ENCODE measurements around the gene SPEF1. TPM values are rescaled to one million over a fixed set of nuclear protein-coding genes. Genes with fewer than 3 reads are reported as not detected.
"Not testable (repeated sequence)": the region's sequence is repeated elsewhere in the genome, so short reads cannot be mapped to it uniquely, and the experiment has no call there.

SPEF1 gene, protein sequence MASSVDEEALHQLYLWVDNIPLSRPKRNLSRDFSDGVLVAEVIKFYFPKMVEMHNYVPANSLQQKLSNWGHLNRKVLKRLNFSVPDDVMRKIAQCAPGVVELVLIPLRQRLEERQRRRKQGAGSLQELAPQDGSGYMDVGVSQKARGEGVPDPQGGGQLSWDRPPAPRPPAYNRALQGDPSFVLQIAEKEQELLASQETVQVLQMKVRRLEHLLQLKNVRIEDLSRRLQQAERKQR
- polyA plus RNA-seq (2013, experiment 1 of 2): 0.07 TPM
- polyA plus RNA-seq (2013, experiment 2 of 2): 0.07 TPM

GRCh38 chr20:3781153-3781910 lies at the start of gene SPEF1:
Gene SPEF1 (minus strand): TSS chr20:3781448. CDS start chr20:3781287, 161 bp downstream.
- H2AK5ac ChIP-seq (ENCODE audit: low read length, severe bottlenecking): no peak within 1 kb of the TSS
- peak within 1 kb of the TSS; percentile 60 for H3K9ac ChIP-seq (ENCODE audit: low read length)
- no peak within 1 kb of the TSS for H2BK5ac ChIP-seq (ENCODE audit: low read depth, low read length, poor library complexity, severe bottlenecking)
- H3K4me3 ChIP-seq (ENCODE audit: insufficient read depth in 1 of 2, low read depth in 1 of 2, low read length in 2 of 2): peak within 1 kb of the TSS; percentile 56 to 67
- no peak within 1 kb of the TSS for H3K4ac ChIP-seq (ENCODE audit: low read depth in 1 of 2, low read length in 2 of 2)
- H3K4me1 ChIP-seq (ENCODE audit: control insufficient read depth, insufficient read depth, low read depth, low read length): peaks cover 50% of the 10 kb centered on the region
- H2AFZ ChIP-seq (ENCODE audit: low read depth, low read length): peak within 1 kb of the TSS; percentile 55
- 15% methylated on average over 28 of the region's 28 CpGs for WGBS
- peaks cover 18% of the 10 kb centered on the region for H3K79me1 ChIP-seq (replicated peaks; ENCODE audit: low read length, poor library complexity, severe bottlenecking)
- no peak within 1 kb of the TSS for H3K18ac ChIP-seq (ENCODE audit: low read depth in 1 of 2, low read length in 2 of 2)
- H3K27ac ChIP-seq (ENCODE audit: low read length, poor library complexity, severe bottlenecking): no peak within 1 kb of the TSS
- no peak within 1 kb of the TSS for H3K14ac ChIP-seq (ENCODE audit: low read length in 2 of 2)
- H2BK15ac ChIP-seq (ENCODE audit: low read depth, poor library complexity, severe bottlenecking): peak within 1 kb of the TSS; percentile 46
- H4K8ac ChIP-seq (ENCODE audit: low read length): peak within 1 kb of the TSS; percentile 62
- peak; percentile 95 for DNase-seq
- H4K91ac ChIP-seq (ENCODE audit: low read length): no peak within 1 kb of the TSS
- no peaks in the 10 kb centered on the region for H3K9me3 ChIP-seq (ENCODE audit: control insufficient read depth, low read length)
- H3K27me3 ChIP-seq (ENCODE audit: control insufficient read depth in 1 of 2, insufficient read depth in 1 of 2, low read length in 2 of 2): peaks cover 0 to 13% of the 10 kb centered on the region in 2 experiments
- no peak within 1 kb of the TSS for H3K23ac ChIP-seq (ENCODE audit: low read length in 2 of 2)
- no peak within 1 kb of the TSS for H2BK120ac ChIP-seq (ENCODE audit: low read depth, low read length)
- H2BK12ac ChIP-seq (ENCODE audit: low read length in 2 of 2): no peak within 1 kb of the TSS
- H3K4me2 ChIP-seq (ENCODE audit: low read length, poor library complexity, severe bottlenecking): peak within 1 kb of the TSS; percentile 89
- H3K36me3 ChIP-seq (ENCODE audit: control insufficient read depth in 1 of 2, insufficient read depth in 2 of 2, low read depth in 1 of 2, low read length in 2 of 2): peaks cover 23 to 29% of the 10 kb centered on the region in 2 experiments

DNA sequence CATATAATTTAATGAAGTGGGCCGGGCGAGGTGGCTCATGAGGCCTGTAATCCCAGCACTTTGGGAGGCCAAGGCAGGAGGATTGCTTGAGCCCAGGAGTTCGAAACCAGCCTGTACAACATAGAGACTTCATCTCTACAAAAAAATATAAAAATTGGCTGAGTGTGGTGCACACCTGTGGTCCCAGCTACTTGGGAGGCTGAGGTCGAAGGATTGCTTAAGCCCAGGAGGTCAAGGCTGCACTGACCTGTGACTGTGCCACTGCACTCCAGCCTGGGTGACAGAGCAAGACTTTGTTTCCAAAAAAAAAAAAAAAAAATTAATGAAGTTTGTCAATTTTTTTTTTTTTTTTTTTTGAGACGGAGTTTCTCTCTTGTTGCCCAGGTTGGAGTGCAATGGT lies 48.6 kb upstream of the SPEF1 start:
- H3K4me3 ChIP-seq (ENCODE audit: insufficient read depth in 1 of 2, low read depth in 1 of 2, low read length in 2 of 2); H3K18ac ChIP-seq (ENCODE audit: low read depth in 1 of 2, low read length in 2 of 2); H3K23ac ChIP-seq (ENCODE audit: low read length in 2 of 2); H3K4me1 ChIP-seq (ENCODE audit: control insufficient read depth, insufficient read depth, low read depth, low read length); H2AK5ac ChIP-seq (ENCODE audit: low read length, severe bottlenecking); H3K14ac ChIP-seq (ENCODE audit: low read length in 2 of 2); H3K4ac ChIP-seq (ENCODE audit: low read depth in 1 of 2, low read length in 2 of 2); H3K4me2 ChIP-seq (ENCODE audit: low read length, poor library complexity, severe bottlenecking); H2BK120ac ChIP-seq (ENCODE audit: low read depth, low read length); H2AFZ ChIP-seq (ENCODE audit: low read depth, low read length); H3K27ac ChIP-seq (ENCODE audit: low read length, poor library complexity, severe bottlenecking); H3K27me3 ChIP-seq (ENCODE audit: control insufficient read depth in 1 of 2, insufficient read depth in 1 of 2, low read length in 2 of 2); H2BK5ac ChIP-seq (ENCODE audit: low read depth, low read length, poor library complexity, severe bottlenecking); H4K8ac ChIP-seq (ENCODE audit: low read length); H2BK12ac ChIP-seq (ENCODE audit: low read length in 2 of 2); H4K91ac ChIP-seq (ENCODE audit: low read length); H3K9ac ChIP-seq (ENCODE audit: low read length); H2BK15ac ChIP-seq (ENCODE audit: low read depth, poor library complexity, severe bottlenecking); H3K9me3 ChIP-seq (ENCODE audit: control insufficient read depth, low read length); H3K79me1 ChIP-seq (replicated peaks; ENCODE audit: low read length, poor library complexity, severe bottlenecking); DNase-seq: not testable (repeated sequence)
- WGBS: 87% methylated on average over 2 of the region's 5 CpGs
- H3K36me3 ChIP-seq (ENCODE audit: control insufficient read depth in 1 of 2, insufficient read depth in 2 of 2, low read depth in 1 of 2, low read length in 2 of 2): peaks cover 24 to 34% of the 10 kb centered on the region in 2 experiments

DNA sequence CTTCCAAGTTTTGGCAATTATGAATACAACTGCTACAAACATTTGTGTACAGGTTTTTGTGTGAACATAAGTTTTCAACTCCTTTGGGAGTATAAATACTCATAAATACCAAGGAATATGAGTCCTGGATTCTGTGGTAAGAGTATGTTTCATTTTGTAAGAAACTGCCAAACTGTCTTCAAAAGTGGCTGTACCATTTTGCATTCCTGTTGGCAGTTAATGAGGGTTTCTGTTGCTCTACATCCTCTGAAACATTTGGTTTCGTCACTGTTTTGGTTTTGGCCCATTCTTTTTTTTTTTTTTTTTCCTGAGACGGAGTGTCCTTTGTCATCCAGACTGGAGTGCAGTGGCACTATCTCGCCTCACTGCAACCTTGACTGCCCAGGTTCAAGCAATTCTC lies 47.5 kb upstream of the SPEF1 start:
- no peak overlapping the region for H3K23ac ChIP-seq (ENCODE audit: low read length in 2 of 2)
- H2BK120ac ChIP-seq (ENCODE audit: low read depth, low read length): no peak overlapping the region
- no peak overlapping the region for H2AK5ac ChIP-seq (ENCODE audit: low read length, severe bottlenecking)
- no peak overlapping the region for H4K8ac ChIP-seq (ENCODE audit: low read length)
- H3K79me1 ChIP-seq (replicated peaks; ENCODE audit: low read length, poor library complexity, severe bottlenecking): peaks cover 9% of the 10 kb centered on the region
- H2BK5ac ChIP-seq (ENCODE audit: low read depth, low read length, poor library complexity, severe bottlenecking): no peak overlapping the region
- DNase-seq: no peak
- H3K27me3 ChIP-seq (ENCODE audit: control insufficient read depth in 1 of 2, insufficient read depth in 1 of 2, low read length in 2 of 2): no peaks in the 10 kb centered on the region
- no peaks in the 10 kb centered on the region for H3K9me3 ChIP-seq (ENCODE audit: control insufficient read depth, low read length)
- no peaks in the 10 kb centered on the region for H3K4me1 ChIP-seq (ENCODE audit: control insufficient read depth, insufficient read depth, low read depth, low read length)
- H2BK12ac ChIP-seq (ENCODE audit: low read length in 2 of 2): no peak overlapping the region
- H3K18ac ChIP-seq (ENCODE audit: low read depth in 1 of 2, low read length in 2 of 2): no peak overlapping the region
- no peak overlapping the region for H3K27ac ChIP-seq (ENCODE audit: low read length, poor library complexity, severe bottlenecking)
- no peak overlapping the region for H2BK15ac ChIP-seq (ENCODE audit: low read depth, poor library complexity, severe bottlenecking)
- no peak overlapping the region for H3K4me2 ChIP-seq (ENCODE audit: low read length, poor library complexity, severe bottlenecking)
- H3K14ac ChIP-seq (ENCODE audit: low read length in 2 of 2): no peak overlapping the region
- no peak overlapping the region for H2AFZ ChIP-seq (ENCODE audit: low read depth, low read length)
- 96% methylated on average over 3 of the region's 3 CpGs for WGBS
- no peak overlapping the region for H3K4me3 ChIP-seq (ENCODE audit: insufficient read depth in 1 of 2, low read depth in 1 of 2, low read length in 2 of 2)
- H3K4ac ChIP-seq (ENCODE audit: low read depth in 1 of 2, low read length in 2 of 2): no peak overlapping the region
- H3K9ac ChIP-seq (ENCODE audit: low read length): no peak overlapping the region
- H3K36me3 ChIP-seq (ENCODE audit: control insufficient read depth in 1 of 2, insufficient read depth in 2 of 2, low read depth in 1 of 2, low read length in 2 of 2): peaks cover 35 to 45% of the 10 kb centered on the region in 2 experiments
- no peak overlapping the region for H4K91ac ChIP-seq (ENCODE audit: low read length)

- WGBS: 87% methylated on average over 4 of the region's 4 CpGs
- Histone ChIP-seq H3K4me2 (ENCODE audit: low read length, poor library complexity, severe bottlenecking) (no peak overlapping the region), H3K23ac (ENCODE audit: low read length in 2 of 2) (no peak overlapping the region), H3K27me3 (ENCODE audit: control insufficient read depth in 1 of 2, insufficient read depth in 1 of 2, low read length in 2 of 2) (no peaks in the 10 kb centered on the region), H3K4me3 (ENCODE audit: insufficient read depth in 1 of 2, low read depth in 1 of 2, low read length in 2 of 2) (no peak overlapping the region), H2AK5ac (ENCODE audit: low read length, severe bottlenecking) (no peak overlapping the region), H3K4ac (ENCODE audit: low read depth in 1 of 2, low read length in 2 of 2) (no peak overlapping the region), H3K9me3 (ENCODE audit: control insufficient read depth, low read length) (no peaks in the 10 kb centered on the region), H3K36me3 (ENCODE audit: control insufficient read depth in 1 of 2, insufficient read depth in 2 of 2, low read depth in 1 of 2, low read length in 2 of 2) (peaks cover 52 to 66% of the 10 kb centered on the region in 2 experiments), H3K27ac (ENCODE audit: low read length, poor library complexity, severe bottlenecking) (no peak overlapping the region), H2BK12ac (ENCODE audit: low read length in 2 of 2) (no peak overlapping the region), H4K91ac (ENCODE audit: low read length) (no peak overlapping the region), H2BK5ac (ENCODE audit: low read depth, low read length, poor library complexity, severe bottlenecking) (no peak overlapping the region), H3K79me1 (replicated peaks; ENCODE audit: low read length, poor library complexity, severe bottlenecking) (peaks cover 23% of the 10 kb centered on the region), H2AFZ (ENCODE audit: low read depth, low read length) (no peak overlapping the region), H3K14ac (ENCODE audit: low read length in 2 of 2) (no peak overlapping the region), H2BK15ac (ENCODE audit: low read depth, poor library complexity, severe bottlenecking) (no peak overlapping the region), H2BK120ac (ENCODE audit: low read depth, low read length) (no peak overlapping the region), H4K8ac (ENCODE audit: low read length) (no peak overlapping the region), H3K18ac (ENCODE audit: low read depth in 1 of 2, low read length in 2 of 2) (no peak overlapping the region), H3K9ac (ENCODE audit: low read length) (no peak overlapping the region), H3K4me1 (ENCODE audit: control insufficient read depth, insufficient read depth, low read depth, low read length) (peaks cover 5% of the 10 kb centered on the region)
- DNase-seq: no peak
Measured at GRCh38 chr20:3826420-3826819, 45.2 kb upstream of the SPEF1 start.
